Neutrophil (primary cell): ENCODE data around the gene CPLX1.

ENCODE experiments used
- H3K27ac ChIP-seq: fragments of 200-600 bp; sonication (generic); 2 replicates; pipeline ENCODE4 v1.5.1; 2016; ENCODE audit warnings: mild to moderate bottlenecking, moderate library complexity
- H3K27me3 ChIP-seq: fragments of 200-600 bp; sonication (generic); 2 replicates; pipeline ENCODE4 v1.6.0; 2016; ENCODE audit warnings: mild to moderate bottlenecking
- H3K36me3 ChIP-seq: fragments of 200-600 bp; sonication (generic); 2 replicates; pipeline ENCODE4 v1.5.1; 2017
- H3K4me1 ChIP-seq, 2 experiments: fragments of 200-600 bp in 1 of 2; sonication (generic) in 1 of 2; 1 replicate in 1 of 2; 2 replicates in 1 of 2; pipeline versions ENCODE4 v1.5.1 to v1.6.1; 2013 to 2016; ENCODE audit warnings: low read depth in 1 of 2, low read length in 1 of 2, mild to moderate bottlenecking in 1 of 2, moderate library complexity in 1 of 2; ENCODE audit not compliant: control insufficient read depth in 1 of 2, insufficient read depth in 1 of 2
- H3K4me3 ChIP-seq, 2 experiments: fragments of 200-600 bp in 1 of 2; sonication (generic) in 1 of 2; 1 replicate in 1 of 2; 2 replicates in 1 of 2; pipeline ENCODE4 v1.5.1; 2013 to 2016; ENCODE audit warnings: low read depth in 1 of 2, low read length in 1 of 2, mild to moderate bottlenecking in 1 of 2, moderate library complexity in 1 of 2
- H3K9me3 ChIP-seq: fragments of 200-600 bp; sonication (generic); 2 replicates; pipeline ENCODE4 v1.5.1; 2016
- CTCF ChIP-seq: fragments of 200-600 bp; sonication (generic); IDR thresholded peaks from 2 replicates; pipeline ENCODE4 v1.5.1; 2016; ENCODE audit warnings: antibody characterized with exemption

CPLX1 gene

GRCh38 chr4:828641-829271 lies 2.8 kb upstream of the CPLX1 start:
- Histone ChIP-seq H3K4me3 (no peak overlapping the region), H3K27ac (no peak overlapping the region), H3K4me1 (peaks cover 0 to 3% of the 10 kb centered on the region in 2 experiments), H3K9me3 (no peaks in the 10 kb centered on the region), H3K36me3 (no peaks in the 10 kb centered on the region), H3K27me3 (peaks cover 75% of the 10 kb centered on the region)
- no peak for TF ChIP-seq CTCF

GRCh38 chr4:827209-828081 lies 1.5 kb upstream of the CPLX1 start:
- TF ChIP-seq CTCF: no peak
- peaks cover 0 to 3% of the 10 kb centered on the region in 2 experiments for H3K4me1 ChIP-seq
- H3K36me3 ChIP-seq: no peaks in the 10 kb centered on the region
- H3K9me3 ChIP-seq: no peaks in the 10 kb centered on the region
- H3K4me3 ChIP-seq: no peak overlapping the region
- no peak overlapping the region for H3K27ac ChIP-seq
- H3K27me3 ChIP-seq: peaks cover 88% of the 10 kb centered on the region

- no peak for TF ChIP-seq CTCF
- H3K4me3 ChIP-seq: no peak overlapping the region
These were observed 729 bp upstream of the CPLX1 start for GRCh38 chr4:826508-827208.

GRCh38 chr4:825063-825970 lies 612 bp downstream of the CPLX1 start:
- TF ChIP-seq CTCF: no peak
- no peak overlapping the region for H3K4me3 ChIP-seq
- peaks cover 0 to 3% of the 10 kb centered on the region in 2 experiments for H3K4me1 ChIP-seq
- no peaks in the 10 kb centered on the region for H3K9me3 ChIP-seq
- no peak overlapping the region for H3K27ac ChIP-seq
- no peaks in the 10 kb centered on the region for H3K36me3 ChIP-seq
- peaks cover 97% of the 10 kb centered on the region for H3K27me3 ChIP-seq

More at GRCh38 chr4:826508-827208, 729 bp upstream of the CPLX1 start:
- Histone ChIP-seq H3K27me3 (peaks cover 96% of the 10 kb centered on the region), H3K36me3 (no peaks in the 10 kb centered on the region), H3K27ac (no peak overlapping the region), H3K9me3 (no peaks in the 10 kb centered on the region), H3K4me1 (peaks cover 0 to 3% of the 10 kb centered on the region in 2 experiments)
